Activated T-cell treated with anti-CD3 and anti-CD28 coated beads for 1 hour (primary cell): Measurements from ENCODE around the gene SLC25A39.
A peak's percentile ranks its signal among the peaks of the same experiment; 100 is the strongest.

Experiments
- DNase-seq: peaks from one replicate; pipeline ENCODE4 v3.0.0-alpha.2; 2020; ENCODE audit warnings: low read depth

Gene SLC25A39

GRCh38 chr17:44314031-44314430 lies 10.6 kb downstream of the SLC25A39 start:
- DNase-seq = no peak

- DNase-seq = no peak
Measured at GRCh38 chr17:44312396-44313104, 12.1 kb downstream of the SLC25A39 start.

- no peak for DNase-seq
Measured at GRCh38 chr17:44311562-44312181, 13.0 kb downstream of the SLC25A39 start.

GRCh38 chr17:44310609-44311376 lies 13.8 kb downstream of the SLC25A39 start:
- DNase-seq = no peak

DNA sequence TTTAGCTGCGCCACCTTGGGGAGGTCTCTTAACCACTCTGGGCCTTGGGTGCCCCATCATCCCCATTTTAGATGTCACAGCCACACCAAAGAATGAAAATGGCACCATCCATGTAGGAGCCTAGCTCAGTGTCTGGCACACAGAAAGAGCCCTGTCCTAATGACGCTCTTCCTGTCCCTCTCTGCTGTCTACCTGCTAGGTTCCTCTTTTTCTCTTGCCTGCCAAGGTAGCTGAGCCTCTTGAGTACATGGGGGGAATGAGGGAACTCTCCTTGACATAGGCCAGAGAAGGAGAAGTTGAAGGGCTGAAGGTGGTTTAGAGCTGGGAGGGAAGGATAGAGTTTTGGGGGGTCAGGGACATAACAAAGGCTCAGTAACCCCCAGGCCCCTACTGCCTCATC lies 14.4 kb downstream of the SLC25A39 start:
- DNase-seq = no peak

DNA sequence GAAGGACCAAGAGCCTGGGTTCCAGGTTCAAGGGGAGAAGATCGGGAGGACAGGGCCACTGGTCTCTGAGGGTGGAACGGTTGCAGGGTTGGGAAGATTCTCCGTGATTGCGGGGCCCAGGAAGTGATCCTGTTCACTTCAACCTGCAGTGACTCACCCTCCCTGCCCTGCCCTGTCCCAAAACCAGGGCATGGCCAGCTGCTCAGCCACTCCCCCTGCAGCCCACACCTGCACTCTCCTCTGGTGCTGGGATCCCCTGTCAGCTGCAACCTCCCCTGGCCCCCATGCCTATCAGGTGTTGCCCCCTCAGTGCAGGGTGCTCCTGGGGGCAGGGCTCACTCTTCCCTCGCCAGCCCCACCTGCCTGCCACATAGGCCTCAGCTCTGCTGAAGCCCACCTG lies 15.2 kb downstream of the SLC25A39 start:
- DNase-seq = no peak

- DNase-seq = no peak
Measured at GRCh38 chr17:44308865-44309264, 15.8 kb downstream of the SLC25A39 start.

GRCh38 chr17:44308320-44308818 lies 16.3 kb downstream of the SLC25A39 start, which contains the start of gene RUNDC3A:
Gene RUNDC3A (plus strand): TSS chr17:44308601. CDS start chr17:44308833, 232 bp downstream.
- DNase-seq = peak; percentile 83

DNA sequence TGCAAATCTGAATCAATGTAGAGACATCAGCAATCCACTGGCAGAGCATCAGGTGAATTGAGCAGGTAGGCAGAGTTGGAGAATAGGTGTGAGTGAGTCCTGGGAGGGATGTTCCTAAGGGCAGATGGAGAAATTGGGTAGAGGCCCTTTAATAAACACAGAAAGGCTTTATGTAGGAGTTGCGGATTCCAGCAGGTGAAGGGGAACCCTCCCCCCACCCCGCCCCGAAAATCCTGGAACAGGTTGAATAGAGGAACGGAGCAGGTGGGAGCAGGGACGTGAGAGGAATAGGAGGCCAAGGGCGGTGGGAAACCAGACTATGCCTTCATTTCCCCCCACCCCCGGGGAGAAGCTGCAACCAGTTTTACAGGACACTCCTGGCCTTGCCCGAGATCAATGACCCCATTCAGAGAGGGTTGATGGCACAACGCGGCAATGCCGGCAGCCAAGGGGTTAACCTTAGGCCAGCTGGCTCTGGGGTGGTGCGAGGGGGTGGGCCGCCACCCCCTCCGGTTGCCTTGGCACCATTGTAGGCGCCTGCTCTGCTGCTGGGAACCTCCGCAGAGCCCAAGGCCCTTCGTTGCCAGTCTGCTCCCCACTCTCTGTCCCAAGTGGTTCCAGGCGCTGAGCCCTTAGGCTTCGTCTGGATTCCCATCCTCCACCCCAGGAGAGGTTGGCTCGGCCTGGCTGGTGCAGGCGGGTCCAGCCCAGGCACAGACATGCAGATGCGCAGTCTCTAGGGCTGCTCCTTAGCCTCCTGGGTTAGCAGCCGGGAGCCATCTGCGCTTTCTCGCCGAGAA lies 17.0 kb downstream of the SLC25A39 start:
- DNase-seq = no peak

DNA sequence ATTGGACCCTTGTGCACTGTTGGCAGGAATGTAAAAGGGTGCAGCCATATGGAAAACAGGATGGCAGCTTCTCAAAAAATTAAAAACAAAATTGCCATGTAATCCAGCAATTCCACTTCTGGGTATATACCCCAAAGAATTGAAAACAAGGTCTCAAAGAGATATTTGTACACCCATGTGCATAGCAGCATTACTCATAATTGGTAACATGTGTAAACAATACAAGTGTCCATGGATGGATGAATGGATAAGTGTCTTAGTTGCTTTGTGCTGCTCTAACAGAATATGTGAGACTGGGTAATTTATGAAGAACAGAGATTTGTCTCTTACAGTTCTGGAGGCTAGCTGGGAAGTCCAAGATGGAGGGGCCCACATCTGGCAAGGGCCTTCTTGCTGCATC lies 20.0 kb downstream of the SLC25A39 start:
- DNase-seq = no peak

DNA sequence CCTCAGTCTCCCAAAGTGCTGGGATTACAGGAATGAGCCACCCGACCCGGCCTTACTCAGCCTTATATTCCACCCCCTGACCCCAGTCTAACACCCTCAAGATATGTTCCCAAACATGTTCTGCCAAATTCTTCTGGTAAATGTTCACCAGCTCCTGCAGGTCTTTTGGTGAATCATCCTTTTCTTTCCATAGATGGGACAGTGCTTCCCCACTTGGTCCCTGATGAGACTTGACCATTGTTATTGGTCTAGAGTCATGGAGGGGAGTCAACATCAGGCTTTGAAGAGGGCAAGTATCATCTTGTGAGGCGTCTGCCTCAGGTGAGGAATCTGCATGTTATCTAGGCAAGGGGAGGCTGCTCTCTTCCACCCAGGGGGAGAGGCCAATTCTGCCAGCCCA lies 26.6 kb downstream of the SLC25A39 start:
- no peak for DNase-seq

GRCh38 chr17:44293509-44294226 lies 31.0 kb downstream of the SLC25A39 start:
- DNase-seq = no peak

DNA sequence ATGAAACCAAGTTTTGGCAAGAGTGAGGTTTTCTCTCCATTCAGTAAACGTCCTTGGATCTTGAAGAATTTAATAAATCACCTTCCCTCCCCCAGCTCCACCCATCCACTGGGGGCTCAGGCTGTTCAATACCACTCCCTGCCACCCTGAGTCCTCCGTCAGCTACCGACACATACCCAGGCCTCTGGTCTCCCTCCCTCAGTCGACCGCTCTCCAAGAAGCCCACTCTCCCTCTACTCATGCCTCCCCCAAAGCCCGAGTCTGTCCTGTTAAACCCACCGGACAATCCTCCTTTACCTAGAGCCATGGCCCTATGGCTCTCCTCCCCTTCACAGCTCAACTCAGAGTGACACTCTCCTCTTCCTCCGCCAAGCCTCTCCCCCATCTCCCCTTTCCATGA lies 37.0 kb downstream of the SLC25A39 start:
- DNase-seq = no peak

- no peak for DNase-seq
Measured at GRCh38 chr17:44284024-44284400, 40.6 kb downstream of the SLC25A39 start.

GRCh38 chr17:44283344-44284023 lies 41.1 kb downstream of the SLC25A39 start:
- no peak for DNase-seq

DNA sequence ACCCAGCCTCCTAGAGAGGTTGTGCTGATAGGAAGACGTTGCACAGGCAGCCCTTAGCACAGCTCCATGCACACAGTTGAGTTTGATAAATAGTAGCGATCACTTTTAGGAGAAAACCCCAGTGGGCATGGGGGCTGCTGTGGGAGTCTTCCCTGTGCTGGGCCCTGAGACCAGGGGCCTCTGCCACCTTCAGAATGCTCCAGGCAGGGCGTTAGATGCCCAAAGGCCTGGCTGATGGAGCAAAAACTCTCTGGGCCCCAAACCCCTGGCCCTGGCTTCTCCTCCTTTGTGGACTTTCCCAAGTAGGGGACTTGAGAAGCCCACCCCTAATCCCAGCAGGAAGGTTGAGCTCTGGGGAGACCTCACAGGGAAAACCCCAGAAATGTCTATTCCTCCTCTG lies 42.4 kb downstream of the SLC25A39 start:
- DNase-seq = no peak

GRCh38 chr17:44281570-44281969 lies 43.1 kb downstream of the SLC25A39 start:
- DNase-seq = no peak

- no peak for DNase-seq
Measured at GRCh38 chr17:44280392-44280937, 44.2 kb downstream of the SLC25A39 start.

GRCh38 chr17:44279666-44280391 lies 44.8 kb downstream of the SLC25A39 start:
- DNase-seq = no peak

GRCh38 chr17:44279346-44279665 lies 45.3 kb downstream of the SLC25A39 start:
- no peak for DNase-seq
